ENCODE measurements around the gene FOXJ3.

DNA sequence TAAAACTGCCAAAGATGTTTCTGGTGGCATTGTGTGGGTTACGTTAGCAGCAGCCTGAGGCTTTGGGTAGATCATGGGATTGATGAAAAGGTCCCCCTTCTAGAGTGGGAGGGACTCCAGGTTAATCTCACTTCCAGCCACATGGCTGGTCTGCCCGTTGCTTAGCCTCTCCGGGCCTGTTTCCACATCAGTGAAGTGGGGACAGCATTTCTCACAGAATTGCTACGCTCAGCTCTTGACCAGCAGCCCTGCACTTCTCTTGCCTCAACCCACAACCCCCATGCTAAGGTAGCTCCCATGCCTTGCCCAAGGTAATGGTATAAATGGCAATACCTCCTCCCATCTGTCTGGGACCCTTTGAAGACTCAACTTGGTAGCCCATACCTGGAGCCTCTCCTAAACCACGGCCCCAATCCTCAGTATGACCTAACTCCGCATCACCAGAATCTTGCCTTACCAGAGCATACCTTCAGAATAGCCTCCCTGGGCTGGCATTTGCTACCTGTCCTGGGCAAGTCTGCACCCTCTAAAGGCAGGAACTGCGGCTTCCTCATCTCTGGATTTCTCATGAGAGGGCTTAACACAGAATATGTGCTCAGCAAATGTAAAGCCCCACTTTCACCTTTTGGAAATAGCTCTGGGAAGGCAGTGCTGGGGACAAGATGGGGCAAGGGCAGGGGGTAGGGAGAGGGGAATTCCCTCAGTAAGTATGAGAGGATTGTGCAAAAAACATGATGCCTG lies 159.6 kb downstream of the FOXJ3 start:
- TF ChIP-seq, protein P1, sequence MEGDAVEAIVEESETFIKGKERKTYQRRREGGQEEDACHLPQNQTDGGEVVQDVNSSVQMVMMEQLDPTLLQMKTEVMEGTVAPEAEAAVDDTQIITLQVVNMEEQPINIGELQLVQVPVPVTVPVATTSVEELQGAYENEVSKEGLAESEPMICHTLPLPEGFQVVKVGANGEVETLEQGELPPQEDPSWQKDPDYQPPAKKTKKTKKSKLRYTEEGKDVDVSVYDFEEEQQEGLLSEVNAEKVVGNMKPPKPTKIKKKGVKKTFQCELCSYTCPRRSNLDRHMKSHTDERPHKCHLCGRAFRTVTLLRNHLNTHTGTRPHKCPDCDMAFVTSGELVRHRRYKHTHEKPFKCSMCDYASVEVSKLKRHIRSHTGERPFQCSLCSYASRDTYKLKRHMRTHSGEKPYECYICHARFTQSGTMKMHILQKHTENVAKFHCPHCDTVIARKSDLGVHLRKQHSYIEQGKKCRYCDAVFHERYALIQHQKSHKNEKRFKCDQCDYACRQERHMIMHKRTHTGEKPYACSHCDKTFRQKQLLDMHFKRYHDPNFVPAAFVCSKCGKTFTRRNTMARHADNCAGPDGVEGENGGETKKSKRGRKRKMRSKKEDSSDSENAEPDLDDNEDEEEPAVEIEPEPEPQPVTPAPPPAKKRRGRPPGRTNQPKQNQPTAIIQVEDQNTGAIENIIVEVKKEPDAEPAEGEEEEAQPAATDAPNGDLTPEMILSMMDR (IDR thresholded peaks at IDR 0.05), result no peak
- TF ChIP-seq POLR2A (IDR thresholded peaks at IDR 0.05), result no peak
